ENCODE results near the gene RASGRF1. TPM values are rescaled to one million over a fixed set of nuclear protein-coding genes. Genes with fewer than 3 reads are reported as not detected.

Gene RASGRF1
- total and polyA plus RNA-seq, 12 donors = 0.11 to 6.9 (median 0.46) TPM

DNA sequence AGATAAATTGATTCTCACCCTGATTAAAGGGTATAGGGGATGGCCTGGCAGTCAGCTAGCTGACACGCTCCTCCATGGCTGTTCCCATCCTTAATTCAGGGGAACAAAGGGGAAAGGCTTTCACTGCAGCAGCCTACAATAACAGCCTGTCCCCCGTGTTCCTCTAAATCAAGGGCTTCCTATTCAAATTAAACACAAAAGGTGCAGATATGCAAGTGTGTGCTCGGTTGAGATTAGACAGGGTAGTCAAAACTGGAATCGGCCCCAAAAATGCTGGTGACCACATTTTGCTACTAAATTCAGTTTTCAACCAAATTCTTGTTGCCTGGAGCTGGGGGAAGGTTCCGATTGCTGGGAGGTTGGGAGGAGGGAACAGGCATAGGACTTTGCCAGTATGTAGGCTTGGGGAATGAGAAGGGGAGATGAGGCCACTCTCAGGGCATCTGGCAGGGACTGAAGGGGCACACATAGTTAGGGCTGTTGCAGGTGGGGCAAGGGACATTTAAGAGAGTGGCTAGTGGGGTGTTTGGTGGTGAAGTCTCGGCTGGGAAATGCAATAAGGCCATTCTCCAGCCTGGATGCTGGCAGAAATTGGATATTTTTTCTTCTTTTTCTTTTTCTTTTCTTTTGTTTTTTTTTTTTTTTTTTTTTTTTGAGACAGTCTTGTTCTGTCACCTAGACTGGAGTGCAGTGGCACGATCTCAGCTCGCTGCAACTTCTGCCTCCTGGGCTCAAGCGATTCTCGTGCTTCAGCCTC is 112.8 kb downstream of the RASGRF1 start:
- DNase-seq = no peak
- intact Hi-C loops (cut with DNase I) = loop anchor here in 1 of 2 donors (5.0 kb wide), 1 partner anchor 65 kb away; no protein-coding TSS in a partner anchor
- H3K4me3 ChIP-seq = no peak overlapping the region
- no peaks in the 10 kb centered on the region for H3K36me3 ChIP-seq (replicated peaks in 1 of 2)
- H3K4me1 ChIP-seq (replicated peaks in 1 of 2) = peaks cover 5 to 6% of the 10 kb centered on the region in 2 donors
- H3K27me3 ChIP-seq = no peaks in the 10 kb centered on the region
- H3K9me3 ChIP-seq (replicated peaks in 1 of 3) = no peaks in the 10 kb centered on the region
- TF ChIP-seq, protein P1, sequence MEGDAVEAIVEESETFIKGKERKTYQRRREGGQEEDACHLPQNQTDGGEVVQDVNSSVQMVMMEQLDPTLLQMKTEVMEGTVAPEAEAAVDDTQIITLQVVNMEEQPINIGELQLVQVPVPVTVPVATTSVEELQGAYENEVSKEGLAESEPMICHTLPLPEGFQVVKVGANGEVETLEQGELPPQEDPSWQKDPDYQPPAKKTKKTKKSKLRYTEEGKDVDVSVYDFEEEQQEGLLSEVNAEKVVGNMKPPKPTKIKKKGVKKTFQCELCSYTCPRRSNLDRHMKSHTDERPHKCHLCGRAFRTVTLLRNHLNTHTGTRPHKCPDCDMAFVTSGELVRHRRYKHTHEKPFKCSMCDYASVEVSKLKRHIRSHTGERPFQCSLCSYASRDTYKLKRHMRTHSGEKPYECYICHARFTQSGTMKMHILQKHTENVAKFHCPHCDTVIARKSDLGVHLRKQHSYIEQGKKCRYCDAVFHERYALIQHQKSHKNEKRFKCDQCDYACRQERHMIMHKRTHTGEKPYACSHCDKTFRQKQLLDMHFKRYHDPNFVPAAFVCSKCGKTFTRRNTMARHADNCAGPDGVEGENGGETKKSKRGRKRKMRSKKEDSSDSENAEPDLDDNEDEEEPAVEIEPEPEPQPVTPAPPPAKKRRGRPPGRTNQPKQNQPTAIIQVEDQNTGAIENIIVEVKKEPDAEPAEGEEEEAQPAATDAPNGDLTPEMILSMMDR (IDR thresholded peaks at IDR 0.05) = no peak
- TF ChIP-seq POLR2A (IDR thresholded peaks at IDR 0.05) = no peak
- 85 to 91% (median 90%) methylated on average over 10 of the region's 10 CpGs for WGBS, 4 donors
- no peak overlapping the region for H3K27ac ChIP-seq

DNA sequence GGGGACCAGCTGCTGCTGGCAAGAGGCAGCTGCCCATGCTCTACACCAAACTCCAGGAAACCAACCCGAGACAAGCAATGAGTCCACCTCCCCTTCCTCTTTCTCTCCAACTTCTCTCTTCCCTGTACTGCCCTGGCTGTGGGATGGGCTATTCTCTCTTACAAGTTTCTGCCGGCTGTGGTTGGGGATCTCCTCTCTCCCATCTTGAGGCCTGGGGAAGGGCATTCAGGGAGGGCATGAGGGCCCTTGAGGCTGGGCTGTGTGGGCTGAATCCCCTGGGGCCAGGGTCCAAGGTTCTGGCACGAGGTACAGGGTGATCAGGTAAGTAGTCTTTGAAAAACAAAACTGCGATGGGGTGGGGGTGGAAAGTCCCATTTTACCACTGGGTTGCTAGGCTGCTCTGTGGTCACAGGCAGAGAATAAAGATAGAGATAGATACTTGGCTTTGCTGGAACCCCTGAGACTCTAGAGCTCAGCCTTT is 113.4 kb downstream of the RASGRF1 start:
- H3K4me1 ChIP-seq (replicated peaks in 1 of 2) = peaks cover 5 to 6% of the 10 kb centered on the region in 2 donors
- H3K27me3 ChIP-seq = no peaks in the 10 kb centered on the region
- no peak overlapping the region for H3K4me3 ChIP-seq
- no peaks in the 10 kb centered on the region for H3K9me3 ChIP-seq (replicated peaks in 1 of 3)
- H3K36me3 ChIP-seq (replicated peaks in 1 of 2) = no peaks in the 10 kb centered on the region
- intact Hi-C loops (cut with DNase I) = loop anchor here in 1 of 2 donors (5.0 kb wide), 1 partner anchor 65 kb away; no protein-coding TSS in a partner anchor
- TF ChIP-seq, protein P1 (IDR thresholded peaks at IDR 0.05) = no peak
- TF ChIP-seq POLR2A (IDR thresholded peaks at IDR 0.05) = no peak
- WGBS, 4 donors = 60 to 82% (median 72%) methylated on average over 2 to 4 of the region's 4 CpGs
- H3K27ac ChIP-seq = peak overlapping the region in 2 of 5 donors; percentile 22 to 34
- no peak for DNase-seq

DNA sequence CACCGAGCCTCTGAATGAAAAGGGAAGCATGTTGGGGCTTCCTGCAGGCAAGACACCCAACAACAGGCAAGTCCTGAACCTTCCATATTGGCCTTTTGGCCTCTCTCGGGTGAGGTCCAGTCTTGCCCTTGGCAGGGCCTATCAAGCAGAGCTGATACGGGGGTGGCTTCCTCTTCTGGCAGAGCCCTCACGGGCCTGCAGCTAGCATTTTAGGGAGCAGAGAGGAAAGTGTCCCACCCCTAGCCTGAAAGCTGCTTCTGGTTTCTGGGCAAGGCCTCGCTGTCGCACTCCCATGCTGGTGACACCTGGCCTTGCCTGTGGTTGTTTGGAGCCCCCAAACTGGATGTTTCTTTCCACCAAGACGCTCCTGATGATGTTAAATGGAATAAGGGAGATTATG is 113.9 kb downstream of the RASGRF1 start:
- TF ChIP-seq, protein P1 (IDR thresholded peaks at IDR 0.05) = no peak
- TF ChIP-seq POLR2A (IDR thresholded peaks at IDR 0.05) = no peak
- intact Hi-C loops (cut with DNase I) = loop anchor here in 1 of 2 donors (5.0 kb wide), 1 partner anchor 64 kb away; no protein-coding TSS in a partner anchor
- WGBS, 4 donors = 77 to 86% (median 80%) methylated on average over 3 to 7 of the region's 7 CpGs

DNA sequence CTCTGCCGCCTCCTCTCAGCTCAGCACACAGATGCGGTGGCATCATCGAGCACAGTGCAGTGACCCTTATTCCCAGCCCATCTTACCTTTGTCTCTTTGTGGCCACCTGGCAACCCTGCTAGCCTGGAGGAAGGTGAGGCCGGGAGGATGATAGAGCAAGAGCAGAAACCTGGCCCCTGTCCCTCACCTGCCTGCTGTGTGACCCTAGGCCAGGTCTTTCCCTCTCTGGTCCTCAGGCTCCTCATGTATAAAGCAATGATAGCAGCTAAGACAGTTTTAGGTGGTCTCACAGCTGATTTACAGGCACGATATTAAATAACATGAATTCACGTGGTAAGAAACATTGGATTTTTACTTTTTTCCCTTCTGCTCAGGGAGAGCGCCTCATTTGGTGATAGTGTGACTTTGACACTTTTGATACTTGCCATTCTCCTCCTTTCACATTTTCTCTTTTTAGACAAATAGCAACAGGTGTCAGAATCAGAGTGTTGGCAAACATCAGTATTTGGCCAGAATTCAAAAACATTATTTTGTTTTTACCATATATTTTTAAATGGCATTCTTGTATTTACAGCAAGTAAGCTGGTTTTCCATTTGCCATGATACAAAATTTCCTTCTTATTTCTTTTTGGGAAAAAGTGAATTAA is 116.2 kb downstream of the RASGRF1 start:
- no peaks in the 10 kb centered on the region for H3K9me3 ChIP-seq (replicated peaks in 1 of 3)
- no peaks in the 10 kb centered on the region for H3K27me3 ChIP-seq
- intact Hi-C loops (cut with DNase I) = no loop called here
- H3K27ac ChIP-seq = no peak overlapping the region
- TF ChIP-seq, protein P1 (IDR thresholded peaks at IDR 0.05) = no peak
- no peak for TF ChIP-seq POLR2A (IDR thresholded peaks at IDR 0.05)
- peaks cover 6 to 10% of the 10 kb centered on the region in 2 donors for H3K4me1 ChIP-seq (replicated peaks in 1 of 2)
- no peak for DNase-seq
- no peaks in the 10 kb centered on the region for H3K36me3 ChIP-seq (replicated peaks in 1 of 2)
- no peak overlapping the region for H3K4me3 ChIP-seq
- WGBS, 4 donors = 91 to 94% (median 94%) methylated on average over 6 to 7 of the region's 7 CpGs

More for the DNA sequence above, 113.9 kb downstream of the RASGRF1 start:
- Histone ChIP-seq H3K27me3 (no peaks in the 10 kb centered on the region), H3K9me3 (replicated peaks in 1 of 3) (no peaks in the 10 kb centered on the region), H3K27ac (peak overlapping the region in 2 of 5 donors; percentile 22 to 34), H3K4me1 (replicated peaks in 1 of 2) (peaks cover 5 to 6% of the 10 kb centered on the region in 2 donors), H3K36me3 (replicated peaks in 1 of 2) (no peaks in the 10 kb centered on the region), H3K4me3 (no peak overlapping the region)
- DNase-seq = no peak

All from adrenal gland (tissue), 12 donors.